Activated CD4-positive, alpha-beta memory T cell treated with anti-CD3 and anti-CD28 coated beads, Interleukin-2, amount 10 ng/mL, durations not matched to agents 7 days and 5 days (primary cell): Measurements from ENCODE around the gene SERF1B. TPM values are rescaled to one million over a fixed set of nuclear protein-coding genes. Genes with fewer than 3 reads are reported as not detected.
"Not testable (repeated sequence)": the region's sequence is repeated elsewhere in the genome, so short reads cannot be mapped to it uniquely, and the experiment has no call there.

ENCODE experiments used
- CTCF ChIA-PET: fragments of 350-600 bp; sonication (Branson Sonifier 250); formaldehyde crosslinking; loops from one replicate; lab custom pipeline; 2021; ENCODE audit warnings: antibody characterized with exemption, inconsistent platforms; lab: Charles Lee
- POLR2A ChIA-PET: fragments of 350-600 bp; sonication (Branson Sonifier 250); formaldehyde crosslinking; loops from one replicate; lab custom pipeline; 2021; ENCODE audit warnings: antibody characterized with exemption; lab: Charles Lee
- DNase-seq: peaks from one replicate; pipeline ENCODE4 v3.0.0-alpha.2; 2020
- H3K27ac Mint-ChIP-seq: one replicate; pipeline ENCODE4 v1.8.0; 2021; ENCODE audit warnings: mild to moderate bottlenecking, mixed read lengths
- H3K27me3 Mint-ChIP-seq: one replicate; pipeline ENCODE4 v1.8.0; 2021; ENCODE audit warnings: mixed read lengths
- H3K36me3 Mint-ChIP-seq: one replicate; pipeline ENCODE4 v1.8.0; 2021; ENCODE audit warnings: low read depth, mixed read lengths
- H3K4me1 Mint-ChIP-seq: one replicate; pipeline ENCODE4 v1.8.0; 2021; ENCODE audit warnings: mixed read lengths
- H3K4me3 Mint-ChIP-seq: one replicate; pipeline ENCODE4 v1.8.0; 2021; ENCODE audit warnings: mild to moderate bottlenecking, mixed read lengths
- H3K9me3 Mint-ChIP-seq: one replicate; pipeline ENCODE4 v1.8.0; 2021; ENCODE audit warnings: mixed read lengths
- total RNA-seq, 2 experiments: library from RNA; stranded (reverse); gene quantifications; one replicate each; pipeline ENCODE4 v1.2.3, GENCODE V29; 2021

The SERF1B gene
- 10 to 100 TPM; 24.6 to 25.6 TPM for total RNA-seq

DNA sequence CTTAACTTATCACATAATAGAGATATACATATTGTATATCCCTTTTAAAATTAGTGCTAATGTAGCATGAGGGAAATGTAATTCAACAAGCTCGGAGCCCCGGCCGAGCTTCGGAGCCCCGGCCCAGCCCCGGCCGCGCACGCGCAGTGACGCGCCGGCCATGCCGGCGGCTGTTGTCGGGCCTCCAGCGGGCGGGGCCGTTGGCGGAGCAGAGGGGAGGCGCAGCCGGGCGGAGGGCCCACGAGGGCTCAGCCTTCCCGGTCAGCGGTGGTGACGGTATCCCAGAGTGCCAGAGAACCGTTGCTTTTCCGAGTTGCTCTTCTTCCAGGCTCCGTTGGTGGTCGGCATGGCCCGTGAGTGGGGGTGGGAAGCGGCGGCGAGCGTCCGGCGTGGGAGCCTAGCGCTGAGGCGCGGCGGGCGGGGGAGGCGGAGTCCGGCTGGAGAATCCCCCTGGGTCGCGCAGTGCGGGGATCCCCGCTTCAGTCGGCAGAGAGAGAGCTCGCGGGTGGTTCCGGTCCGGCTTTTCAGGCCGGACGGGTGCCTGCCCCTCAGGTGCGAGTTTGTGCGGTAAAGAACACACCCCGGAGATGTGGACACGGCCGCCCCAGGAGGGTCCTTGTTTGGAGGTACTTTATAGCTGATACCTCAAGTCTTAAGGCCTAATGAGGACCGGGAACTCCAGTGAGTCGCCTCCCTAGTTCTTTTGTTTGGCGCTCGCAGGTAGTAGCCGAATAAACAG is at the start of gene SERF1B:
Gene SERF1B (plus strand): TSS at position 146 of the 739 bp plus-strand sequence. CDS start 201 bp downstream, at position 347.
- H3K36me3 Mint-ChIP-seq, H3K4me1 Mint-ChIP-seq, H3K27me3 Mint-ChIP-seq, H3K9me3 Mint-ChIP-seq, CTCF ChIA-PET, H3K4me3 Mint-ChIP-seq, H3K27ac Mint-ChIP-seq, POLR2A ChIA-PET, DNase-seq: not testable (repeated sequence)

DNA sequence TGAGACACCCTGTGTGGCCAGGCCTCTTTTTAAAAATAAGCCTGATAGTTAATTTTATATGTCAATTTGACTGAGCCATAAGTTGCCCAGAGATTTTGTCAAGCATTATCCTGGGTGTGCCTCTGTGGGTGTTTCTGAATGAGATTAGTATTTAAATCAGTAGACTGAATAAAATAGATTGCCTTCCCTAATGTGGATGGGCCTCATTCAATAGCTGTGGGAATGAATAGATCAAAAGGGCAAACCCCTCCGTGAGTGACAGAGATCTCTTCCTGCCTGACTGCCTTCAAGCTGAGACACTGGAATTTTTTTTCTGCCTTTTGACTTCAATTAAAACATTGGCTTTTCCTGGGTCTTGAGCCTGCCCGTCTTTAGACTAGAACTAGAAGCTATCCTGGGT is 33.3 kb upstream of the SERF1B start:
- H3K9me3 Mint-ChIP-seq, DNase-seq, H3K4me1 Mint-ChIP-seq, H3K36me3 Mint-ChIP-seq, POLR2A ChIA-PET, CTCF ChIA-PET, H3K27me3 Mint-ChIP-seq, H3K4me3 Mint-ChIP-seq, H3K27ac Mint-ChIP-seq: not testable (repeated sequence)

DNA sequence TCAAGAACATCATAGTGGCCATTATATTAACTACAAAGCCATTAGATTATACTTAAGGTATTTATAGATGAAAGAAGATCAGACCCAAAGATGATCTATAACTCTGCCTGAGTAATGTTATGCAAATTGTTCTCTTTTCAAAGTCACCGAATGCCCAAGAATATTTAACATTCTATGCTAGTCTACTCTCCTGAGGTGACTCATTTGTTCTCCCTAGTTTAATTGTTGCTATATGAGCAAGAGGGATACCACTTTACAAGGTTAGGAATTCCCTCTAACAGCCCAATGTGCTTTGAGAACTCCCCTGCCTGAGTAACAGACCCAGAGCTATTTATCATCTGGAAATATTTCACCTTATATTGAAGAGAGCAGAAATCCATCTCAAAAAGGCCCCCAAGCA is 29.5 kb upstream of the SERF1B start:
- CTCF ChIA-PET, H3K27ac Mint-ChIP-seq, H3K9me3 Mint-ChIP-seq: not testable (repeated sequence)

DNA sequence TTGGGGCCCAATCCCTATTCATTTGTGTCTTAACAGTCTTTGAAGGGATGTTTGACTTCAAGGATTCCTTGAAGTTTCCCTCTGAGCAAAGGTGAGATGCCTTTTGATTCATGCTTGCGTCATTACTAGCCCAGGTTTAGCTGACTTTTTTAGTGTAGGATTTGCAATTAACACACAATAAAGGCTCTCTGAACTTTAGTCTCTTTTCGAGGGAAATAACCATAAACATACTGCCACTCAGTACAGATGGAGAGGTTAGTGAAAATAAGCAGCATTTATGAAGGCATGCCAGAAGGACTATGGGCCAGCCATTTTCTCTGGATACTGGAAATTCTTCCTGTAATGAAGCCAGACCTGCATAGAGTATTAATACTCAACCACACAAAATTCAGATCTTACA is 4.4 kb upstream of the SERF1B start:
- H3K27ac Mint-ChIP-seq, DNase-seq, H3K4me1 Mint-ChIP-seq, H3K4me3 Mint-ChIP-seq, POLR2A ChIA-PET, H3K36me3 Mint-ChIP-seq, H3K9me3 Mint-ChIP-seq, CTCF ChIA-PET, H3K27me3 Mint-ChIP-seq: not testable (repeated sequence)

More for the DNA sequence above, 29.5 kb upstream of the SERF1B start:
- DNase-seq, H3K4me3 Mint-ChIP-seq, H3K27me3 Mint-ChIP-seq, H3K4me1 Mint-ChIP-seq, H3K36me3 Mint-ChIP-seq, POLR2A ChIA-PET: not testable (repeated sequence)

DNA sequence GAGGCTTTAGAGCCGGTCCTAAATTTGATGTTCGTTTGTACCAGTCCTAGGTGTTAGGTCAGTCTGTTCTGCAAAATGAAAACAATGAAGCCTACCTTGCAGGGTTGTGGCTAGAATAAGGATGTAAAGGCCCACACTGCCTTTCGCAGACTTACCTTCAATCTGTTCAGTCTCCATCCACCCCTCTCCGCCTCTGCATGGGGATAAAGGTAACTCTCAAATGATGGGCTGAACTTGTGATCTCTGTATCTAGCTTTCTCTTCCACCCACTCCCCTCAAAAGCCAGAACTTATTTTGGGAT is 744 bp downstream of the SERF1B start:
- POLR2A ChIA-PET, DNase-seq, CTCF ChIA-PET, H3K4me3 Mint-ChIP-seq, H3K9me3 Mint-ChIP-seq, H3K27me3 Mint-ChIP-seq, H3K36me3 Mint-ChIP-seq, H3K4me1 Mint-ChIP-seq, H3K27ac Mint-ChIP-seq: not testable (repeated sequence)

DNA sequence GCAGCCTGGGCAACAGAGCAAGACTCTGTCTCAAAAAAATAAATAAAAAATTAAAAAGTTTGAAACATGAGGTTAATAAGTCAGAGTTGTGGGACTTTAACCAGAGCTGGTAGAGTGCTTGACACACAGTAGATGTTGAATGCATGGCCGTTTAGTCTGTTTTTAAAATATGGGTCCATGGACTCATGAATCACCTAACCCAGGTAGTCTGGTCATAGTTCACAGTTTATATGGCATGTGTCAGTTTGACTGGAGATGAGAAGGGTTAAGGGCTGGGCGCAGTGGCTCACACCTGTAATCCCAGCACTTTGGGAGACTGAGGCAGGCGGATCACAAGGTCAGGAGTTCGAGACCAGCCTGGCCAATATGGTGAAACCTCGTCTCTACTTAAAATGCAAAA is 6.2 kb downstream of the SERF1B start:
- not testable (repeated sequence) for H3K4me1 Mint-ChIP-seq, H3K27ac Mint-ChIP-seq

DNA sequence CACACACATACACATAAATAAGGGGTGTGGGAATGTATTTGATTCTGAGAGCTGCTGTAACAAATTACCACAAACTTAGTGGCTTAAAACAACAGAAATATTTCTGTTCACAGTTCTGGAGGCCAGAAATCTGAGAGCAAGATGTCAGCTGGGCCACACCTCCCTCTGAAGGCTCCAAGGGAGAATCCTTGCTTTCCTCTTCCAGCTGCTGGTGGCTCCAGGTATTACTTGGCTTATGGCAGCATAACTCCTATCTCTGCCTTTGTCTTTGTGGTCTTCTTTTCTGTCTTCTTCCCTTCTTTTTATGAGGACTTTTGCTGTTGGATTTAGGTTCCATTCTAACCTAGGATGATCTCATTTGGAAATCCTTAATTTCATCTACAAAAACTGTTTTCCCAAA is 16.4 kb downstream of the SERF1B start:
- H3K9me3 Mint-ChIP-seq, H3K27ac Mint-ChIP-seq, H3K27me3 Mint-ChIP-seq, H3K4me1 Mint-ChIP-seq, H3K36me3 Mint-ChIP-seq, CTCF ChIA-PET, DNase-seq, H3K4me3 Mint-ChIP-seq, POLR2A ChIA-PET: not testable (repeated sequence)

More for the DNA sequence above, 6.2 kb downstream of the SERF1B start:
- H3K4me3 Mint-ChIP-seq, H3K9me3 Mint-ChIP-seq, H3K36me3 Mint-ChIP-seq, CTCF ChIA-PET, DNase-seq, POLR2A ChIA-PET, H3K27me3 Mint-ChIP-seq: not testable (repeated sequence)

DNA sequence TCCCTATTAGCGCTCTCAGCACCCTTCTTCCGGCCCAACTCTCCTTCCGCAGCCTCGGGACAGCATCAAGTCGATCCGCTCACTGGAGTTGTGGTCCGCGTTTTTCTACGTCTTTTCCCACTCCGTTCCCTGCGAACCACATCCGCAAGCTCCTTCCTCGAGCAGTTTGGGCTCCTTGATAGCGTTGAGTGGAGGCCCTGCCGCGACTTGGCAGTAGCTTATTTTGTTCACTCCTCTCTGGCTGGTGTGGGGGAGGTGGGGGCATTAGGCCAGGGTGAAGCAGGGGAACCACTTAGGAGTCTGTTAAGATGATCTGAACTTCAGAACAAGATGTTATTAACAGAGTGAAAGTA is 24.7 kb downstream of the SERF1B start:
- H3K36me3 Mint-ChIP-seq, H3K4me3 Mint-ChIP-seq, H3K4me1 Mint-ChIP-seq, DNase-seq, H3K27me3 Mint-ChIP-seq, H3K9me3 Mint-ChIP-seq, POLR2A ChIA-PET, CTCF ChIA-PET, H3K27ac Mint-ChIP-seq: not testable (repeated sequence)

DNA sequence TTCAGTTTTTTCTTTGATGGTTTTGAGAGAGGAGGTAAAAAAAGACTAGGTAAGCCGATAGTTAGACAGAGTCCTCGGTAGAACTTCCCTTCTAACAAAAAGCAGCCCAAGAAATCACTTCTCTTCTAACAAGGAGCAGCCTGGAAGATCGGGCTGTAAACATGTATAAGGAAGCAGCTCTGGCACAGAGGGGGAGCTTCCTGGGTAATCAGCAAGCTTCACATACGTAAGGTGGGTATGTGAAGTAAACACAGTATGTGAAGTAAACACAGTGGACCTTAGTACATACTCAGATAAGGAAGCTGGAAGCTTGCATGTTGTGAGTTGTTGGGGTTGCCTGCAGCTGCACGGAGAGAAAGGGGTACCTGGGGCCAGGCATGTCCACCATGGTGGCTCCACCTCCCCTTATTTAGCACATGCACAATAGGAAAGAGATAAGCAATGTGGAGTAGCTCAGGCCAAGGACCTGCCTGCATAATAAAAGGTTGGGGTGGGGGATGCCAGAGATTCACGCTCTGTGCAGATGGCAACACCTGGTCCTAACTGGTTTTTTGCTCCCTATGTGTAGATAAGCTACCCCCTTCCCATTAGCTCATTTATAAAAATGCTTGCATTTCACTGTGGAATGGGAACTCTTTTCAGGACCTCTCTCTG is 31.4 kb downstream of the SERF1B start:
- H3K27me3 Mint-ChIP-seq, H3K4me1 Mint-ChIP-seq, DNase-seq, H3K27ac Mint-ChIP-seq, POLR2A ChIA-PET, H3K4me3 Mint-ChIP-seq, CTCF ChIA-PET, H3K36me3 Mint-ChIP-seq, H3K9me3 Mint-ChIP-seq: not testable (repeated sequence)

DNA sequence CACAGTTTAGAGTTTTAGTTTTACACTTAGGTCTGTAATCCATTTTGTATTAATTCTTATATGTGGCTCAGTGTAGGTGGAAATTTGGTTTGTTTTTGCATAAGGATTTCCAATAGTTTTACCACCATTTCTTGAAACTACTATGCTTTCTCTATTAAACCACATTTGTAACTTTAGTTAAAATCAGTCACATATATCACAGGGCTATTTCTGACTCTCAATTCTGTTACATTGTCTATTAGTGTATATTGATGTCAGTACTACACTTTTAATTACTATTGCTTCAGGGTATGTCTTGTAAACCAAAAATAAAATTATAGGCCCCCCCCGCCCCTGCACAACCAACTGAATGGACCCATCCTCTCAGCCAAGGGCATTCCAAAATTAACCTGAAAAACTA is 32.1 kb downstream of the SERF1B start:
- H3K27ac Mint-ChIP-seq, DNase-seq, H3K27me3 Mint-ChIP-seq, H3K9me3 Mint-ChIP-seq, H3K36me3 Mint-ChIP-seq, H3K4me3 Mint-ChIP-seq, H3K4me1 Mint-ChIP-seq, POLR2A ChIA-PET, CTCF ChIA-PET: not testable (repeated sequence)

DNA sequence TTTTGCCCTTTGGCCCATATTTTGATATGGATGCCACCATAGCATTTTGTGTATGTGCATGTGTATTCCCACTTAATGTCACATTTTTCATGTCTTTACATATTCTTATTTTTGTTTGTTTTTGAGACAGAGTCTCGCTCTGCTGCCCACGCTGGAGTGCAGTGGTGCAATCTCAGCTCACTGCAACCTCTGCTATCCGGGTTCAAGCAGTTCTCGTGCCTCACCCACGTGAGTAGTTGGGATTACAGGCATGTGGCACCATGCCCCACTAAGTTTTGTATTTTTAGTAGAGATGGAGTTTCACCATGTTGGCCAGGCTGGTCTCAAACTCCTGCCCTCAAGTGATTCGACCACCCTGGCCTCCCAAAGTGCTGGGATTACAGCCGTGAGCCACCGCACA is 52.6 kb downstream of the SERF1B start:
- POLR2A ChIA-PET, H3K27me3 Mint-ChIP-seq, H3K4me3 Mint-ChIP-seq, H3K36me3 Mint-ChIP-seq, H3K9me3 Mint-ChIP-seq, H3K4me1 Mint-ChIP-seq, CTCF ChIA-PET, DNase-seq, H3K27ac Mint-ChIP-seq: not testable (repeated sequence)

DNA sequence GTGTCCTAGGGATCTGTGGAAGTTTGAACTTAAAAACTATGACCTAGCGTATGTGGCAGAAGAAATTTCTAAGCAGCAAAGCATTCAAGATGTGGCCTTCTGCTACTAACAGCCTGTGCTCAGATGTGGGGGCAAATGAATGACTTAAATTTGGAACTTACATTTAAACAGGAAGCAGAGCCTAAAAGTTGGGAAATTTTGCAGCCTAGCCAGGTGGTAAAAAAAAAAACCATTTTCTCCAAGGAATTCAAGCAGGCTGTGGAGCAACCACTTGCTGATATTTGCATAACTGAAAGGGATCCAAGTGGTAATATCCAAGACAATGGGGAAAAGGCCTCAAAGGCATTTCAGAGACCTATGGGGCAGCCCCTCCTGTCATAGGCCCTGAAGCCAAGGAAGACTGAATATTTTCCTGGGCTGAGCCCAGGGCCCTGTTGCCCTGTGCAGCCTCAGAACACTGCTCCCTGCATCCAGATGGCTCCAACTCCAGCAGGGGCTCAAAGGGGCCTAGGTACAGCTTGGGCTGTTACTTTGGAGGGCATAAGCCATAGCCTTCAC is 63.9 kb downstream of the SERF1B start:
- H3K27ac Mint-ChIP-seq, H3K9me3 Mint-ChIP-seq, H3K36me3 Mint-ChIP-seq, POLR2A ChIA-PET, H3K4me3 Mint-ChIP-seq, H3K4me1 Mint-ChIP-seq, CTCF ChIA-PET, DNase-seq, H3K27me3 Mint-ChIP-seq: not testable (repeated sequence)

DNA sequence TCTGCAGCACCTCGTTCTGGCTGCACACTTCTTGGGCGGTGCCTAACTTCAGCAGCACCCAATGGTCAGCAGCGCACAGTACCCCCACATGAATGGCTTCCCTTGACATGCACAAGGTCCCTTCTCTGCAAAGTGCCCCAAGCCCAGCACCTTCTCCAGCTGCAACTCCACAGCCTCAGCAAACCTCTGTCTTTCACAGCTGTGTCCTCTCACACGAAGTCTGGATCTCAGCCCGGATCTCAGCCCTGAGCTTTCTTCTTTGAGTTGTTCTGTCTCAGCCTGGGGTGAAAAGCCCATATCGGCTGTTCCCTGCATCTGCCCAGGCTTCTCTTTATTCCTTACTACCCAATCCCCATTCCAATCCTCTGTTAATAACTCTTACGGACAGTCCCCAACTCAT is 66.7 kb downstream of the SERF1B start:
- H3K4me1 Mint-ChIP-seq, DNase-seq, H3K27ac Mint-ChIP-seq, H3K4me3 Mint-ChIP-seq, H3K9me3 Mint-ChIP-seq, H3K36me3 Mint-ChIP-seq, CTCF ChIA-PET, H3K27me3 Mint-ChIP-seq, POLR2A ChIA-PET: not testable (repeated sequence)
